Type B pancreatic cell (in vitro differentiated cells): ENCODE measurements around the gene DAB2IP. TPM values are rescaled to one million over a fixed set of nuclear protein-coding genes. Genes with fewer than 3 reads are reported as not detected.

Source experiments
- DNase-seq: peaks from one replicate; pipeline ENCODE4 v3.0.0; 2021; ENCODE audit warnings: mixed read lengths; ENCODE audit not compliant: unreplicated experiment; ENCODE audit errors: extremely low spot score
- H3K27ac Mint-ChIP-seq: 2 replicates; pipeline ENCODE4 v1.8.0; 2021; ENCODE audit warnings: mild to moderate bottlenecking, mixed read lengths
- H3K27me3 Mint-ChIP-seq: 2 replicates; pipeline ENCODE4 v1.8.0; 2021; ENCODE audit warnings: mixed read lengths
- H3K36me3 Mint-ChIP-seq: 2 replicates; pipeline ENCODE4 v1.8.0; 2021; ENCODE audit warnings: mixed read lengths
- H3K4me1 Mint-ChIP-seq: one replicate; pipeline ENCODE4 v1.8.0; 2021; ENCODE audit warnings: mixed read lengths; ENCODE audit not compliant: unreplicated experiment
- H3K4me3 Mint-ChIP-seq: 2 replicates; pipeline ENCODE4 v1.8.0; 2021; ENCODE audit warnings: mild to moderate bottlenecking, mixed read lengths
- H3K9me3 Mint-ChIP-seq: 2 replicates; pipeline ENCODE4 v1.8.0; 2021; ENCODE audit warnings: mixed read lengths
- total RNA-seq: library from RNA; stranded (reverse); gene quantifications from 2 replicates; pipeline ENCODE4 v1.2.1, GENCODE V29; 2021; ENCODE audit warnings: low replicate concordance
- TF ChIP-seq, protein P1 (sequence below): fragments of 200-600 bp; sonication (generic); conservative IDR thresholded peaks from 2 replicates; pipeline ENCODE4 v1.5.0; 2021; ENCODE audit warnings: antibody characterized with exemption, mild to moderate bottlenecking

Gene DAB2IP
- total RNA-seq, 1 donor from 2014 or later, result 57.2 TPM

DNA sequence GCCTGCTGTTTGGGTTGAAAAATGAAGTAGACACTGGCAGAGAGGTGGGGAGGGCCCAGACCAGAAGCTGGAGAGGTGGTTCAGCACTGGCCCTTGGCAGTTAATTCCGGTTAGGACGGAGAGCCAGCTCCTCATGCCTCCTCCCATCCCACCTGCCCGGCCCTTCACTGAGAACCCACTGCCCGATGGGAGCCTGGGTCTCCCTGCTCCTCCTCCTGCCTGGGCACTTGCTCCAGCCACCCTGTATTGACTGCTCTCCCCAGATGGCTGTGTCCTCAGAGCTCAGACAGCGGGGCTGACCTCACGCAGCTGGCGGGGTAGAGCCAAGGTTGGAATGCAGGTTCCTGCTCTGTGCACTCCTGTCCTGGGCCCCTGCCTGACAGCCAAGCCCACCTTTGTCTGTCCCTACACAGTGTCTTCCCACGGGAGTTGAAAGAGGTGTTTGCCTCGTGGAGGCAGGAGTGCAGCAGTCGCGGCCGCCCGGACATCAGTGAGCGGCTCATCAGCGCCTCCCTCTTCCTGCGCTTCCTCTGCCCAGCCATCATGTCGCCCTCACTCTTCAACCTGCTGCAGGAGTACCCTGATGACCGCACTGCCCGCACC lies 114.7 kb downstream of the DAB2IP start:
- Mint-ChIP-seq H3K4me3 (no peak overlapping the region), H3K36me3 (peaks cover 23% of the 10 kb centered on the region), H3K27ac (no peak overlapping the region), H3K4me1 (no peaks in the 10 kb centered on the region), H3K9me3 (no peaks in the 10 kb centered on the region), H3K27me3 (no peaks in the 10 kb centered on the region)
- no peak for DNase-seq
- TF ChIP-seq, protein P1, sequence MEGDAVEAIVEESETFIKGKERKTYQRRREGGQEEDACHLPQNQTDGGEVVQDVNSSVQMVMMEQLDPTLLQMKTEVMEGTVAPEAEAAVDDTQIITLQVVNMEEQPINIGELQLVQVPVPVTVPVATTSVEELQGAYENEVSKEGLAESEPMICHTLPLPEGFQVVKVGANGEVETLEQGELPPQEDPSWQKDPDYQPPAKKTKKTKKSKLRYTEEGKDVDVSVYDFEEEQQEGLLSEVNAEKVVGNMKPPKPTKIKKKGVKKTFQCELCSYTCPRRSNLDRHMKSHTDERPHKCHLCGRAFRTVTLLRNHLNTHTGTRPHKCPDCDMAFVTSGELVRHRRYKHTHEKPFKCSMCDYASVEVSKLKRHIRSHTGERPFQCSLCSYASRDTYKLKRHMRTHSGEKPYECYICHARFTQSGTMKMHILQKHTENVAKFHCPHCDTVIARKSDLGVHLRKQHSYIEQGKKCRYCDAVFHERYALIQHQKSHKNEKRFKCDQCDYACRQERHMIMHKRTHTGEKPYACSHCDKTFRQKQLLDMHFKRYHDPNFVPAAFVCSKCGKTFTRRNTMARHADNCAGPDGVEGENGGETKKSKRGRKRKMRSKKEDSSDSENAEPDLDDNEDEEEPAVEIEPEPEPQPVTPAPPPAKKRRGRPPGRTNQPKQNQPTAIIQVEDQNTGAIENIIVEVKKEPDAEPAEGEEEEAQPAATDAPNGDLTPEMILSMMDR, result no peak

DNA sequence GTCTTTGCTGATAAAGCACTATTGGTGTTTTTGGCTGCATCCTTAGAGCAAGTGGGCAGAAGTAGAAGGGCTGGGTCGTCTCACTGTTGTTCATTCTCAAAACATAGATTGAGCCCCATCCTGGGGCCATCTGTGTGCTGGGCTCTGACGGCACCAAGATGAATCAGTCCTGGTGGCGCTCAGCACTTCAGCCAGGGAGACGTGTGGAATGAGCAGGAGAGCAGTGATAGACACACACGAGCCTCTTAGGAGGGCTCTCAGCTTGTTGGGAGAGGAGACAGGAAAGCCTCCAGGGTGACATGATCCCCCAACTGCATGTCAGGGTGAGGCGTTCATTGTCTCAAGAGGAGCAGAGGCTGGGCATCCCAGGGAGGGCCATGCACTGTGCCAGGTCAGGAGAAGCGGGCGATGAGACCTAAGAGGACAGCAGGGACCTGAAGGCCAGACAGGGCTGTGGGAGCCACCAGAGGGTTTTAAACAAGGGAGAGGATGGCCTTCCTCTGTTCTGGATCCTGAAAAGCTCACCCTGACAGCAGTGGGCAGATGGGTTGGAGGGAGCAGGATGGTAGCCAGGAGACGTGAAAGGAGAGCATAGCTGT lies 115.8 kb downstream of the DAB2IP start:
- peaks cover 23% of the 10 kb centered on the region for H3K36me3 Mint-ChIP-seq
- H3K27ac Mint-ChIP-seq, result no peak overlapping the region
- no peaks in the 10 kb centered on the region for H3K9me3 Mint-ChIP-seq
- no peak for DNase-seq
- TF ChIP-seq, protein P1, result no peak
- H3K4me1 Mint-ChIP-seq, result no peaks in the 10 kb centered on the region
- H3K4me3 Mint-ChIP-seq, result no peak overlapping the region
- no peaks in the 10 kb centered on the region for H3K27me3 Mint-ChIP-seq

DNA sequence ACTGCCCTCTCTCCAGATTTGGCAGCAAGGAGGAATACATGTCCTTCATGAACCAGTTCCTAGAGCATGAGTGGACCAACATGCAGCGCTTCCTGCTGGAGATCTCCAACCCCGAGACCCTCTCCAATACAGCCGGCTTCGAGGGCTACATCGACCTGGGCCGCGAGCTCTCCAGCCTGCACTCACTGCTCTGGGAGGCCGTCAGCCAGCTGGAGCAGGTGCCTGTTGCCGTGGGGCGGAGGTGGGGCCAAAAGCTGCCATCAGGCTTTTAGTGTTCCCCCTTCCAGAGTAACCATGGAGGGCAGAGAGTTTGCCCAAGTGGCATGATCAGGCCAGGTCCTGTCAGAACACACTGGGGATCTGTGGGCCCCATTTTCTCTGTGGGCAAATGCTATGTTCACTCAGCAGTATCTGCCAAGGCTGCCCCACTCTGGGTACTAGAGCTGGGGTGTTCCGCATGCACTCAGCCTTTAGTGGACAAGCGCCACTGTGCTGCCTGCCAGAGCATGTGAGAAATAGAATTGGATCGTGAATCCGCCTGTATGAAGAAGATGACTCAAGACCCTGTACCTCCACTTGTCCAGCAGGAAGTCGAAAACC lies 117.1 kb downstream of the DAB2IP start:
- Mint-ChIP-seq H3K4me3 (no peak overlapping the region), H3K4me1 (no peaks in the 10 kb centered on the region), H3K36me3 (peaks cover 23% of the 10 kb centered on the region), H3K9me3 (no peaks in the 10 kb centered on the region), H3K27ac (no peak overlapping the region), H3K27me3 (no peaks in the 10 kb centered on the region)
- TF ChIP-seq, protein P1, result no peak
- no peak for DNase-seq

DNA sequence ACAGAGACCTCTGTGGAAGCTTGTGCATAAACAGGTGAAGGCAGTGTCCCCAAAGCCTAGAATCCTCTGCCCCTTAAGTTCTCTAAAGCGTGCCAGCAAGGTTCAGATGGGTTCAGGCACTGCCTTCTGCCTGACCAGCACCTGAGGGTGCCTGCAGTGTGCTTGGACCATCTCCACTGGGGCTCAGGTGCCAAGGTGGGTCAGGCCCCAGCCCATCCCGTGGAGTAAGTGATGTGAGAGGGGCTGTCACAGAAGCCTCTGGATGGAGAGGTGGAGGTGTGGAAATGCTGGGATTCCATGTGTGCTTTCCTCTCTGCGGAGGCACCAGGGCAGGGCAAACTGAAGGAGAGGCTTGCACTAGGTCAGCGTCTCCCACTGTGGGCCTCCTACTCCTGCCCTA lies 118.5 kb downstream of the DAB2IP start:
- Mint-ChIP-seq H3K27ac (no peak overlapping the region), H3K4me3 (no peak overlapping the region), H3K27me3 (no peaks in the 10 kb centered on the region), H3K4me1 (no peaks in the 10 kb centered on the region), H3K9me3 (no peaks in the 10 kb centered on the region), H3K36me3 (peaks cover 23% of the 10 kb centered on the region)
- TF ChIP-seq, protein P1, result no peak
- no peak for DNase-seq

DNA sequence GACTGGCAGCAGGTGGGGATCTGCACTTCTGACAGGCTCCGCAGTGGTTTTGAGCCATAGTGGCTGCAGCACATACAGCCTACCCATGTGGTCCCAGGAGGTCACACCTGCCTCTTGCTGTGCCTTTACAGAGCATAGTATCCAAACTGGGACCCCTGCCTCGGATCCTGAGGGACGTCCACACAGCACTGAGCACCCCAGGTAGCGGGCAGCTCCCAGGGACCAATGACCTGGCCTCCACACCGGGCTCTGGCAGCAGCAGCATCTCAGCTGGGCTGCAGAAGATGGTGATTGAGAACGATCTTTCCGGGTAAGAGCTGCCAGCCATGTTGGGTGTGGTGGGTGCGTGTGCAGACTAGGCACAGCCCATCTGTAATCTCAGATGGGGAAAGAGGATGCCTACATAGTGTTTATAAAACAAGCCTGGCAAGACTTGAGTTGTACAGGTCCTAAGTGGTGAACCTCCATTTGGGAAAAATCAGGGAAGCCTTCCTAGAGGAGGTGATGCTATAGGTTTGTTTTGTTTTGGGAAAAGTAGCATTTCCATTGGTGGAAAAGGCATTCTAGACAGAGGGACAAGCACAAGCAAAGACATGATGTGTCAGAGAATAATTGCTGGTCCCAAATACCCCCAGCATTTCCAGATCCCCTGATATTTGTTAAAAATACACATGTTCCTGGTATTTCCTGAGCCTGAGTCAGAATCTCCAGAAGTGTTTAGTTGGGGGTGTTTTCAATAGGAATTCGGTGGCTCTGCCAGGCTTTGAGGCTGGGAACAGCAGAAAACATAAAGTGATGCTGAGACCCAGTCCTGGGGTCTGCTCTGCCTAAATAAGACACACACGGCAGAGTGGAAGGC lies 119.2 kb downstream of the DAB2IP start:
- no peak for DNase-seq
- no peaks in the 10 kb centered on the region for H3K4me1 Mint-ChIP-seq
- no peaks in the 10 kb centered on the region for H3K27me3 Mint-ChIP-seq
- H3K27ac Mint-ChIP-seq, result no peak overlapping the region
- TF ChIP-seq, protein P1, result no peak
- H3K4me3 Mint-ChIP-seq, result no peak overlapping the region
- no peaks in the 10 kb centered on the region for H3K9me3 Mint-ChIP-seq
- H3K36me3 Mint-ChIP-seq, result peaks cover 26% of the 10 kb centered on the region
